Measurements from ENCODE around the gene KCNK2.

Gene KCNK2

DNA sequence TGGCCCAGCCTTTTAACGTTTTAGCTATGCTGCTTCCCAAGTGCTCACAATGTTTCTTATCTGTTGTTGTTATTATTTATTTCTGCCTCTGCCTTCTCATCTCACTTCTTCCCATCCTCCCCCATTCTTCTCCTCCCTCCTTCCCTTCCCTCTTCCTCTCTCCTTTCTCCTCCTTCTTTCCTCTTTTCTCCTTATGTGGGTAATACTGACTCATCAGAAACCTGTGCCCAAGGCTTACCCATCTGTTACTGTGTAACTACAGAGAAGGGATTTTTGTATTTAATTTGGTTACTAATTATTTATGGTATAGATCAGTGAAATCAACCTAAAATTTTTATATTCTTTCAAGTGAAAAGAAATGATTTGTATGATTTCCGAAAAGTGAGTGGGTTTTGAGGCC, 120.3 kb downstream of the KCNK2 start:
- WGBS, 2 experiments (ENCODE audit: insufficient coverage in 2 of 2) = no CpG with 5 or more reads among the region's 2 CpGs
- Histone ChIP-seq H3K36me3 (ENCODE audit: control insufficient read depth, insufficient read depth, low read length) (no peaks in the 10 kb centered on the region), H3K9me3 (ENCODE audit: control insufficient read depth, low read length) (no peaks in the 10 kb centered on the region), H3K27ac (ENCODE audit: low read depth, low read length, severe bottlenecking) (no peak overlapping the region), H3K4me1 (ENCODE audit: control insufficient read depth, insufficient read depth, low read length, poor library complexity, severe bottlenecking) (no peaks in the 10 kb centered on the region), H3K4me3 (ENCODE audit: extremely low read depth, insufficient read depth, low read length, poor library complexity, severe bottlenecking) (no peak overlapping the region)

- Histone ChIP-seq H3K27ac (ENCODE audit: low read depth, low read length, severe bottlenecking) (no peak overlapping the region), H3K4me3 (ENCODE audit: extremely low read depth, insufficient read depth, low read length, poor library complexity, severe bottlenecking) (no peak overlapping the region), H3K36me3 (ENCODE audit: control insufficient read depth, insufficient read depth, low read length) (no peaks in the 10 kb centered on the region), H3K4me1 (ENCODE audit: control insufficient read depth, insufficient read depth, low read length, poor library complexity, severe bottlenecking) (no peaks in the 10 kb centered on the region), H3K9me3 (ENCODE audit: control insufficient read depth, low read length) (no peaks in the 10 kb centered on the region)
These were observed 127.6 kb downstream of the KCNK2 start for GRCh38 chr1:215210167-215210566.

GRCh38 chr1:215215846-215216245, 133.3 kb downstream of the KCNK2 start:
- no peaks in the 10 kb centered on the region for H3K4me1 ChIP-seq (ENCODE audit: control insufficient read depth, insufficient read depth, low read length, poor library complexity, severe bottlenecking)
- H3K36me3 ChIP-seq (ENCODE audit: control insufficient read depth, insufficient read depth, low read length) = no peaks in the 10 kb centered on the region
- no peak overlapping the region for H3K4me3 ChIP-seq (ENCODE audit: extremely low read depth, insufficient read depth, low read length, poor library complexity, severe bottlenecking)
- H3K9me3 ChIP-seq (ENCODE audit: control insufficient read depth, low read length) = no peaks in the 10 kb centered on the region
- H3K27ac ChIP-seq (ENCODE audit: low read depth, low read length, severe bottlenecking) = no peak overlapping the region
- no CpG with 5 or more reads among the region's 1 CpG for WGBS, 2 experiments (ENCODE audit: insufficient coverage in 2 of 2)

DNA sequence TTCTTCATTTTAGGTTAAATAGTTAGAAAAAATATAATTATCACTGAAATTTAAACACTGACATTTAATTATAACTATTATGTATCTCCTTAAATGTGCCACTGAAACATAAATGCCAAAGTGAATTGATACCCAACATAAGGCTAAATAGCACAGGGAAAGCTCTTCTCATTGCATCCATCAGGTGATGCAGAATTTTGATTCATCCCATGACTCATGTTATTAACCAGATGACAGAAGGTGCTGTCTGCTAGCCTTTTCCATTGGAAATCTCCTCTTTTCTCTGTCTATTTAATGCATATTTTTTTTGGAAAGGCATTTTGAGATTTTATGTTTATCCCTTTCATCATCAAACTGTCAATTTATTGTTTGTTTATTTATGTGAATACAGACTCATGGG, 136.8 kb downstream of the KCNK2 start:
- no peaks in the 10 kb centered on the region for H3K4me1 ChIP-seq (ENCODE audit: control insufficient read depth, insufficient read depth, low read length, poor library complexity, severe bottlenecking)
- H3K27ac ChIP-seq (ENCODE audit: low read depth, low read length, severe bottlenecking) = no peak overlapping the region
- H3K4me3 ChIP-seq (ENCODE audit: extremely low read depth, insufficient read depth, low read length, poor library complexity, severe bottlenecking) = no peak overlapping the region
- no peaks in the 10 kb centered on the region for H3K9me3 ChIP-seq (ENCODE audit: control insufficient read depth, low read length)
- no peaks in the 10 kb centered on the region for H3K36me3 ChIP-seq (ENCODE audit: control insufficient read depth, insufficient read depth, low read length)

- Histone ChIP-seq H3K4me1 (ENCODE audit: control insufficient read depth, insufficient read depth, low read length, poor library complexity, severe bottlenecking) (no peaks in the 10 kb centered on the region), H3K36me3 (ENCODE audit: control insufficient read depth, insufficient read depth, low read length) (no peaks in the 10 kb centered on the region), H3K9me3 (ENCODE audit: control insufficient read depth, low read length) (no peaks in the 10 kb centered on the region), H3K4me3 (ENCODE audit: extremely low read depth, insufficient read depth, low read length, poor library complexity, severe bottlenecking) (no peak overlapping the region), H3K27ac (ENCODE audit: low read depth, low read length, severe bottlenecking) (no peak overlapping the region)
- WGBS, 2 experiments (ENCODE audit: insufficient coverage in 2 of 2) = 80 to 100% methylated on average over 1 of the region's 4 CpGs
These were observed 137.8 kb downstream of the KCNK2 start for GRCh38 chr1:215220346-215220745.

DNA sequence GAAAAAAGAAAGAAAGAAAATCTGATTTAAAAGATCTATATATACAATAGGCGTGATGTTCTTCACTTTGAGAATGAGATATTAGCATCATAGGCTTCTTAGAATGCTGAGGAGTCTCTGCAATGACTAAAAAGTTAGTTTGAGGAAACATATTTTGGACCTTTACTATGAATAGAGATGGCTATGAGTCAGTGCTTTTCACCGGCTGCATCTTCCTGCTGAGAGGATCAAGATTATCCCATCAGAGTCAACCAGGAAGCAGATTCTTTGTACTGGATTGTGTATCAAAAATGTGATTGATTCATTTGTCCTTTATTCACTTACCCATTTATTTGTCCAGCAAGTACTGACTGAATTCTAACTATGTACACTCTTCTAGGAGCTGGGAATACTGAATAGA, 144.2 kb downstream of the KCNK2 start:
- Histone ChIP-seq H3K27ac (ENCODE audit: low read depth, low read length, severe bottlenecking) (no peak overlapping the region), H3K9me3 (ENCODE audit: control insufficient read depth, low read length) (no peaks in the 10 kb centered on the region), H3K4me3 (ENCODE audit: extremely low read depth, insufficient read depth, low read length, poor library complexity, severe bottlenecking) (no peak overlapping the region), H3K36me3 (ENCODE audit: control insufficient read depth, insufficient read depth, low read length) (no peaks in the 10 kb centered on the region), H3K4me1 (ENCODE audit: control insufficient read depth, insufficient read depth, low read length, poor library complexity, severe bottlenecking) (no peaks in the 10 kb centered on the region)
- WGBS, 2 experiments (ENCODE audit: insufficient coverage in 2 of 2) = 80% methylated on average over 1 of the region's 2 CpGs; no CpG with 5 or more reads in 1 of the 2 experiments

- H3K36me3 ChIP-seq (ENCODE audit: control insufficient read depth, insufficient read depth, low read length) = no peaks in the 10 kb centered on the region
- 90 to 93% methylated on average over 3 to 4 of the region's 6 CpGs for WGBS, 2 experiments (ENCODE audit: insufficient coverage in 2 of 2)
- H3K4me1 ChIP-seq (ENCODE audit: control insufficient read depth, insufficient read depth, low read length, poor library complexity, severe bottlenecking) = no peaks in the 10 kb centered on the region
- no peaks in the 10 kb centered on the region for H3K9me3 ChIP-seq (ENCODE audit: control insufficient read depth, low read length)
- no peak overlapping the region for H3K27ac ChIP-seq (ENCODE audit: low read depth, low read length, severe bottlenecking)
- no peak overlapping the region for H3K4me3 ChIP-seq (ENCODE audit: extremely low read depth, insufficient read depth, low read length, poor library complexity, severe bottlenecking)
These were observed 145.7 kb downstream of the KCNK2 start for GRCh38 chr1:215228193-215228592.

DNA sequence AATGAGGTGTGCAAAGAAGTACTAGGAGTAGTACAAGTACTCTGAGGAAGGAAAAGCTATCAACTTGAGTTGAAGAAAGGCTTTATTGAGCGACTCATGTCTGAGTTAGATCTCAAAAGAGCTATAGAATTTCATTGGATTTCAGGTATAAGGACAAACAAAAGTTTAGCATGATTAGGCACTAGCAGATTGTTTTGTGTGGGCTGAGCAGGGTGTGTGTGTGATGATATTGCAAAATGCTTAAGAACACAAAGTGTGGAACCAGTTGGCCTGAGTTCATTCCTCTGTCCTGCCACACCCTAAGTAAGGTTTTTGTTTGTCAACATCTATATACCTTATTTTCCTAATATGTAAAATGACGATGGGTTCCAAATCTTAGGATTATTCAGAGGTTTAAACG, 158.9 kb downstream of the KCNK2 start:
- H3K36me3 ChIP-seq (ENCODE audit: control insufficient read depth, insufficient read depth, low read length) = no peaks in the 10 kb centered on the region
- H3K4me1 ChIP-seq (ENCODE audit: control insufficient read depth, insufficient read depth, low read length, poor library complexity, severe bottlenecking) = no peaks in the 10 kb centered on the region
- no peaks in the 10 kb centered on the region for H3K9me3 ChIP-seq (ENCODE audit: control insufficient read depth, low read length)
- H3K27ac ChIP-seq (ENCODE audit: low read depth, low read length, severe bottlenecking) = no peak overlapping the region
- WGBS, 2 experiments (ENCODE audit: insufficient coverage in 2 of 2) = 85 to 86% methylated on average over 1 of the region's 3 CpGs
- no peak overlapping the region for H3K4me3 ChIP-seq (ENCODE audit: extremely low read depth, insufficient read depth, low read length, poor library complexity, severe bottlenecking)

GRCh38 chr1:215243345-215244054, 161.0 kb downstream of the KCNK2 start:
- Histone ChIP-seq H3K27ac (ENCODE audit: low read depth, low read length, severe bottlenecking) (no peak overlapping the region), H3K9me3 (ENCODE audit: control insufficient read depth, low read length) (no peaks in the 10 kb centered on the region), H3K36me3 (ENCODE audit: control insufficient read depth, insufficient read depth, low read length) (no peaks in the 10 kb centered on the region), H3K4me3 (ENCODE audit: extremely low read depth, insufficient read depth, low read length, poor library complexity, severe bottlenecking) (no peak overlapping the region), H3K4me1 (ENCODE audit: control insufficient read depth, insufficient read depth, low read length, poor library complexity, severe bottlenecking) (no peaks in the 10 kb centered on the region)
- 72 to 78% methylated on average over 3 of the region's 4 CpGs for WGBS, 2 experiments (ENCODE audit: insufficient coverage in 2 of 2)

- no peak overlapping the region for H3K4me3 ChIP-seq (ENCODE audit: extremely low read depth, insufficient read depth, low read length, poor library complexity, severe bottlenecking)
These were observed 168.4 kb downstream of the KCNK2 start for GRCh38 chr1:215250913-215251312.

GRCh38 chr1:215251428-215251827, 168.9 kb downstream of the KCNK2 start:
- no CpG with 5 or more reads among the region's 4 CpGs for WGBS, 2 experiments (ENCODE audit: insufficient coverage in 2 of 2)
- H3K27ac ChIP-seq (ENCODE audit: low read depth, low read length, severe bottlenecking) = no peak overlapping the region
- H3K4me1 ChIP-seq (ENCODE audit: control insufficient read depth, insufficient read depth, low read length, poor library complexity, severe bottlenecking) = no peaks in the 10 kb centered on the region
- no peaks in the 10 kb centered on the region for H3K9me3 ChIP-seq (ENCODE audit: control insufficient read depth, low read length)
- no peaks in the 10 kb centered on the region for H3K36me3 ChIP-seq (ENCODE audit: control insufficient read depth, insufficient read depth, low read length)
- no peak overlapping the region for H3K4me3 ChIP-seq (ENCODE audit: extremely low read depth, insufficient read depth, low read length, poor library complexity, severe bottlenecking)

More at GRCh38 chr1:215250913-215251312, 168.4 kb downstream of the KCNK2 start:
- H3K27ac ChIP-seq (ENCODE audit: low read depth, low read length, severe bottlenecking) = no peak overlapping the region
- no peaks in the 10 kb centered on the region for H3K4me1 ChIP-seq (ENCODE audit: control insufficient read depth, insufficient read depth, low read length, poor library complexity, severe bottlenecking)
- WGBS, 2 experiments (ENCODE audit: insufficient coverage in 2 of 2) = 80% methylated on average over 1 of the region's 2 CpGs; no CpG with 5 or more reads in 1 of the 2 experiments
- no peaks in the 10 kb centered on the region for H3K36me3 ChIP-seq (ENCODE audit: control insufficient read depth, insufficient read depth, low read length)
- H3K9me3 ChIP-seq (ENCODE audit: control insufficient read depth, low read length) = no peaks in the 10 kb centered on the region

Measured in mesodermal cell (in vitro differentiated cells).